HEK293 (cell line): Measurements from ENCODE around the gene BIRC5.

Source experiments
- HOXA7 ChIP-seq: sonication (generic); formaldehyde crosslinking; IDR thresholded peaks from 2 replicates; pipeline ENCODE4 v1.8.1; 2022; ENCODE audit warnings: missing genetic modification reagents, borderline replicate concordance
- KLF16 ChIP-seq: fragments of 450-650 bp; formaldehyde crosslinking; IDR thresholded peaks from 2 replicates; pipeline ENCODE4 v1.5.1; 2017; ENCODE audit warnings: missing biosample characterization, missing genetic modification characterization
- KLF8 ChIP-seq: fragments of 450-650 bp; formaldehyde crosslinking; IDR thresholded peaks from 2 replicates; pipeline ENCODE4 v1.5.1; 2016; ENCODE audit warnings: missing biosample characterization, missing genetic modification characterization
- KLF9 ChIP-seq: fragments of 450-650 bp; formaldehyde crosslinking; IDR thresholded peaks from 2 replicates; pipeline ENCODE4 v1.5.1; 2016; ENCODE audit warnings: missing biosample characterization, missing genetic modification characterization, low read depth
- REPIN1 ChIP-seq: fragments of 450-650 bp; formaldehyde crosslinking; IDR thresholded peaks from 2 replicates; pipeline ENCODE4 v1.5.1; 2017; ENCODE audit warnings: missing biosample characterization, missing genetic modification characterization, low read depth
- SP3 ChIP-seq: fragments of 450-650 bp; formaldehyde crosslinking; IDR thresholded peaks from 2 replicates; pipeline ENCODE4 v1.5.1; 2016; ENCODE audit warnings: missing biosample characterization, missing genetic modification characterization
- ZBTB11 ChIP-seq: fragments of 450-650 bp; formaldehyde crosslinking; conservative IDR thresholded peaks from 2 replicates; pipeline ENCODE4 v1.5.1; 2016; ENCODE audit warnings: low read depth, missing biosample characterization, missing genetic modification characterization
- ZBTB6 ChIP-seq: fragments of 450-650 bp; formaldehyde crosslinking; IDR thresholded peaks from 2 replicates; pipeline ENCODE4 v1.5.1; 2017; ENCODE audit warnings: missing biosample characterization, missing genetic modification characterization
- ZIC2 ChIP-seq: fragments of 450-650 bp; formaldehyde crosslinking; IDR thresholded peaks from 2 replicates; pipeline ENCODE4 v1.5.1; 2016; ENCODE audit warnings: missing biosample characterization, missing genetic modification characterization
- ZNF112 ChIP-seq: fragments of 450-650 bp; formaldehyde crosslinking; IDR thresholded peaks from 2 replicates; pipeline ENCODE4 v1.5.0; 2017; ENCODE audit warnings: missing biosample characterization, missing genetic modification characterization
- ZNF114 ChIP-seq: fragments of 450-650 bp; formaldehyde crosslinking; IDR thresholded peaks from 2 replicates; pipeline ENCODE4 v1.5.0; 2017; ENCODE audit warnings: missing biosample characterization, missing genetic modification characterization
- ZNF121 ChIP-seq: fragments of 450-650 bp; formaldehyde crosslinking; IDR thresholded peaks from 2 replicates; pipeline ENCODE4 v1.5.1; 2016; ENCODE audit warnings: missing biosample characterization, missing genetic modification characterization
- ZNF169 ChIP-seq: fragments of 450-650 bp; formaldehyde crosslinking; IDR thresholded peaks from 2 replicates; pipeline ENCODE4 v1.5.1; 2016; ENCODE audit warnings: missing biosample characterization, missing genetic modification characterization
- ZNF174 ChIP-seq: fragments of 450-650 bp; formaldehyde crosslinking; IDR thresholded peaks from 2 replicates; pipeline ENCODE4 v1.5.0; 2017; ENCODE audit warnings: missing biosample characterization, mild to moderate bottlenecking, missing genetic modification characterization
- ZNF175 ChIP-seq: fragments of 450-650 bp; formaldehyde crosslinking; IDR thresholded peaks from 2 replicates; pipeline ENCODE4 v1.5.1; 2016; ENCODE audit warnings: missing biosample characterization, missing genetic modification characterization
- ZNF221 ChIP-seq: fragments of 450-650 bp; formaldehyde crosslinking; IDR thresholded peaks from 2 replicates; pipeline ENCODE4 v1.5.1; 2017; ENCODE audit warnings: missing biosample characterization, missing genetic modification characterization, borderline replicate concordance
- ZNF223 ChIP-seq: fragments of 450-650 bp; formaldehyde crosslinking; IDR thresholded peaks from 2 replicates; pipeline ENCODE4 v1.5.1; 2016; ENCODE audit warnings: missing biosample characterization, missing genetic modification characterization
- ZNF266 ChIP-seq: fragments of 450-650 bp; formaldehyde crosslinking; IDR thresholded peaks from 2 replicates; pipeline ENCODE4 v1.5.1; 2016; ENCODE audit warnings: missing biosample characterization, missing genetic modification characterization, low read depth
- ZNF350 ChIP-seq: fragments of 450-650 bp; formaldehyde crosslinking; IDR thresholded peaks from 2 replicates; pipeline ENCODE4 v1.5.0; 2017; ENCODE audit warnings: missing biosample characterization, mild to moderate bottlenecking, missing genetic modification characterization
- ZNF548 ChIP-seq: fragments of 450-650 bp; formaldehyde crosslinking; IDR thresholded peaks from 2 replicates; pipeline ENCODE4 v1.5.1; 2016; ENCODE audit warnings: missing biosample characterization, missing genetic modification characterization
- ZNF558 ChIP-seq: fragments of 450-650 bp; formaldehyde crosslinking; IDR thresholded peaks from 2 replicates; pipeline ENCODE4 v1.5.1; 2016; ENCODE audit warnings: missing biosample characterization, missing genetic modification characterization
- ZNF585B ChIP-seq: fragments of 450-650 bp; formaldehyde crosslinking; IDR thresholded peaks from 2 replicates; pipeline ENCODE4 v1.5.1; 2016; ENCODE audit warnings: missing biosample characterization, missing genetic modification characterization
- ZNF600 ChIP-seq: fragments of 450-650 bp; formaldehyde crosslinking; IDR thresholded peaks from 2 replicates; pipeline ENCODE4 v1.5.1; 2016; ENCODE audit warnings: missing biosample characterization, missing genetic modification characterization
- ZNF629 ChIP-seq: fragments of 450-650 bp; formaldehyde crosslinking; IDR thresholded peaks from 2 replicates; pipeline ENCODE4 v1.5.1; 2017; ENCODE audit warnings: missing biosample characterization, missing genetic modification characterization
- ZNF670 ChIP-seq: fragments of 450-650 bp; formaldehyde crosslinking; IDR thresholded peaks from 2 replicates; pipeline ENCODE4 v1.5.1; 2016; ENCODE audit warnings: missing biosample characterization, missing genetic modification characterization, low read depth
- ZNF692 ChIP-seq: fragments of 450-650 bp; formaldehyde crosslinking; IDR thresholded peaks from 2 replicates; pipeline ENCODE4 v1.5.1; 2016; ENCODE audit warnings: missing biosample characterization, missing genetic modification characterization
- ZNF701 ChIP-seq: fragments of 450-650 bp; formaldehyde crosslinking; IDR thresholded peaks from 2 replicates; pipeline ENCODE4 v1.5.1; 2016; ENCODE audit warnings: missing biosample characterization, missing genetic modification characterization
- ZNF707 ChIP-seq: fragments of 450-650 bp; formaldehyde crosslinking; IDR thresholded peaks from 2 replicates; pipeline ENCODE4 v1.5.1; 2016; ENCODE audit warnings: missing biosample characterization, missing genetic modification characterization
- ZNF747 ChIP-seq: fragments of 450-650 bp; formaldehyde crosslinking; IDR thresholded peaks from 2 replicates; pipeline ENCODE4 v1.5.1; 2016; ENCODE audit warnings: missing biosample characterization, missing genetic modification characterization
- ZSCAN4 ChIP-seq: fragments of 450-650 bp; formaldehyde crosslinking; IDR thresholded peaks from 2 replicates; pipeline ENCODE4 v1.5.1; 2017; ENCODE audit warnings: missing biosample characterization, missing genetic modification characterization
- TF ChIP-seq, protein P1 (sequence below): fragments of 450-650 bp; formaldehyde crosslinking; IDR thresholded peaks from 2 replicates; pipeline ENCODE4 v1.5.1; 2016; ENCODE audit warnings: missing biosample characterization, missing genetic modification characterization

Gene BIRC5

GRCh38 chr17:78253946-78254672, 40.1 kb downstream of the BIRC5 start (continued):
- TF ChIP-seq ZBTB11 (tag by site-specific recombination) (0 out of 2 replicates have a peak, but pooled peaks have one; percentile 25), KLF8 (tag by site-specific recombination) (peak; percentile 68), ZNF585B (tag by site-specific recombination) (no peak; the same call in 1 of the 2 replicates), ZSCAN4 (tag by site-specific recombination) (no peak), ZNF223 (tag by site-specific recombination) (0 out of 2 replicates have a peak, but pooled peaks have one; percentile 12), SP3 (tag by site-specific recombination) (peak; percentile 83), KLF16 (tag by site-specific recombination) (0 out of 2 replicates have a peak, but pooled peaks have one; percentile 28), ZNF558 (tag by site-specific recombination) (no peak), ZNF670 (tag by site-specific recombination) (no peak), ZNF548 (no peak), ZNF221 (tag by site-specific recombination) (no peak), ZNF350 (no peak), ZNF266 (tag by site-specific recombination) (no peak), ZNF600 (tag by site-specific recombination) (no peak), ZNF707 (tag by site-specific recombination) (no peak), ZNF747 (tag by site-specific recombination) (no peak), REPIN1 (tag by site-specific recombination) (no peak), ZNF174 (tag by site-specific recombination) (no peak), ZNF114 (tag by site-specific recombination) (no peak), ZBTB6 (tag by site-specific recombination) (peak; percentile 55; the same call in 1 of the 2 replicates), ZNF169 (tag by site-specific recombination) (no peak), ZNF629 (peak; percentile 64), ZIC2 (tag by site-specific recombination) (peak; percentile 23; the same call in 1 of the 2 replicates), ZNF112 (tag by site-specific recombination) (no peak), ZNF175 (no peak), ZNF701 (tag by site-specific recombination) (no peak), KLF9 (peak; percentile 7; the same call in 1 of the 2 replicates), HOXA7 (CRISPR knock-in tag) (no peak), ZNF692 (no peak; the same call in 1 of the 2 replicates), ZNF121 (tag by site-specific recombination) (0 out of 2 replicates have a peak, but pooled peaks have one; percentile 9)
- TF ChIP-seq, protein P1, sequence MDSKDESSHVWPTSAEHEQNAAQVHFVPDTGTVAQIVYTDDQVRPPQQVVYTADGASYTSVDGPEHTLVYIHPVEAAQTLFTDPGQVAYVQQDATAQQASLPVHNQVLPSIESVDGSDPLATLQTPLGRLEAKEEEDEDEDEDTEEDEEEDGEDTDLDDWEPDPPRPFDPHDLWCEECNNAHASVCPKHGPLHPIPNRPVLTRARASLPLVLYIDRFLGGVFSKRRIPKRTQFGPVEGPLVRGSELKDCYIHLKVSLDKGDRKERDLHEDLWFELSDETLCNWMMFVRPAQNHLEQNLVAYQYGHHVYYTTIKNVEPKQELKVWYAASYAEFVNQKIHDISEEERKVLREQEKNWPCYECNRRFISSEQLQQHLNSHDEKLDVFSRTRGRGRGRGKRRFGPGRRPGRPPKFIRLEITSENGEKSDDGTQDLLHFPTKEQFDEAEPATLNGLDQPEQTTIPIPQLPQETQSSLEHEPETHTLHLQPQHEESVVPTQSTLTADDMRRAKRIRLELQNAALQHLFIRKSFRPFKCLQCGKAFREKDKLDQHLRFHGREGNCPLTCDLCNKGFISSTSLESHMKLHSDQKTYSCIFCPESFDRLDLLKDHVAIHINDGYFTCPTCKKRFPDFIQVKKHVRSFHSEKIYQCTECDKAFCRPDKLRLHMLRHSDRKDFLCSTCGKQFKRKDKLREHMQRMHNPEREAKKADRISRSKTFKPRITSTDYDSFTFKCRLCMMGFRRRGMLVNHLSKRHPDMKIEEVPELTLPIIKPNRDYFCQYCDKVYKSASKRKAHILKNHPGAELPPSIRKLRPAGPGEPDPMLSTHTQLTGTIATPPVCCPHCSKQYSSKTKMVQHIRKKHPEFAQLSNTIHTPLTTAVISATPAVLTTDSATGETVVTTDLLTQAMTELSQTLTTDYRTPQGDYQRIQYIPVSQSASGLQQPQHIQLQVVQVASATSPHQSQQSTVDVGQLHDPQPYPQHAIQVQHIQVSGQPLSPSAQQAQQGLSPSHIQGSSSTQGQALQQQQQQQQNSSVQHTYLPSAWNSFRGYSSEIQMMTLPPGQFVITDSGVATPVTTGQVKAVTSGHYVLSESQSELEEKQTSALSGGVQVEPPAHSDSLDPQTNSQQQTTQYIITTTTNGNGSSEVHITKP (tag by site-specific recombination) = peak; percentile 62
